HG03378 (cell line): ENCODE measurements around the gene RAF1.
"Not testable (repeated sequence)": the region's sequence is repeated elsewhere in the genome, so short reads cannot be mapped to it uniquely, and the experiment has no call there.

Experiments used
- ATAC-seq: cut with Tn5 transposase; IDR thresholded peaks from one replicate; pipeline ENCODE4 v1.9.1; 2021; ENCODE audit warnings: mild to moderate bottlenecking, moderate library complexity; ENCODE audit not compliant: unreplicated experiment

The RAF1 gene

DNA sequence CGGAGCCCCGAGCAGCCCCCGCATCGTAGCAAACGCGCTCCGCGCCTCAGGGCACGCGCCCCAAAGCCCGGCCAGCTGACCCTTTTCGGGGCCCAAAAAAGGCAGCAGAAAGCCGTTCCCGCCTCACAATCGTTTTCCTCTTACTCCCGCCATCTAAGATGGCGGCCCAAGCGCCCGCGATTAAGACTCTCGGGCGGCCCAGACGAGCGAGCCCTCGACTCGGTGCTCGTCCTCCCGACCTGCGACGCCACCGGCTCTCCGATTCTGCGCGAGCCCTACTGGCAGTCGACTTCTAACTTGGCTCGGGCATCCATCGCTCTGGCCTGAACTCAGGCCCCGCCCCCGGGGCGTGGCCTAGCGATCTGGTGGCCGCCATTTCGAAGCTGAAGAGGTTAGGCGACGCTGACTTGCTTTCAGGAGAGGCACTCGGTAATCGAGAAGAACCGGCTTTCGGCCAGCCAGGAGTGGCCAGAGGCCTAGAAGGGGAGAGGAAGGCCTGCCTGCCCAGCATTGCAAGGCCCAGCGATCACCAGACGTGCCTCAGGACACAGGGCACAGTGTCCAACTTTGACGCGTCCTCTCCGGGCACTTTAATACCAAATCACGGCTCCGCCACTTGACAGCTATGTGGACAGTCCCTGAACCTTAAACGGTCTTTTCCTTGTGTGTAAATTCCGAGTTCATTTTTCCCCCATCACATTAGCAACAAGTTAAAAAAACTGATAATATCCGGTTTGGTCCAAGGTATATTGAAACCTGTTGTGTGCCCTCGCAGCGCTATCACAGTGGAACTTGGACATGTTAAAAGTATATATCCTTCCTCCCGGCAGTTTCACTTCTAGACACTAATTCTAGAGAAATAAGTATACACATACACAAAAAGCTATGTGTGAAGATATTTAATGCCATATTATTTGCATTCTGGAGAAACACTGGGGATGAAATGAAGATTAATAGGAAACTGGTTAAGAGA, at the start of gene RAF1:
Gene RAF1, minus strand, starts transcription at position 182 of the 973 bp plus-strand sequence. CDS start 45,396 bp downstream, outside the sequence.
- ATAC-seq, result peak; percentile 81

DNA sequence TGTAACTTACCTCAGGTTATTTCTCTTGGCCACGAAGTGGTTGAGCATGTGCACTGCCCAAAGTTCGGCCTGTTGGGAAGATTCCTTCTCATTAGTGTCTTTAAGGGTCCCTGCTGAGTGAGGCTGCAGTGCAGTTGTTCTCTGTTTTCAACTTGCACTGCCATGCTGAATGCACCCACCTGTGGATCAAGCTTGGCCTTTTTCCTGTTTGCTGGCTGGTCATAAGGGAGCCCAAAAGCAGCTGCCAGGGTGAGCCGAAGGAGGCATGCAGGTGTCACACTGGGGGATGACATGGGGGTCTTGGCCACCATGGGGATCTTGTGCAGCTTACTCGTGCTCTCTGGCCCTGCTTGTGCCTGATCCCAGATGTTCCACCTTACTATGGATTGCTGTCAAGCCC, 46.1 kb upstream of the RAF1 start:
- no peak for ATAC-seq

DNA sequence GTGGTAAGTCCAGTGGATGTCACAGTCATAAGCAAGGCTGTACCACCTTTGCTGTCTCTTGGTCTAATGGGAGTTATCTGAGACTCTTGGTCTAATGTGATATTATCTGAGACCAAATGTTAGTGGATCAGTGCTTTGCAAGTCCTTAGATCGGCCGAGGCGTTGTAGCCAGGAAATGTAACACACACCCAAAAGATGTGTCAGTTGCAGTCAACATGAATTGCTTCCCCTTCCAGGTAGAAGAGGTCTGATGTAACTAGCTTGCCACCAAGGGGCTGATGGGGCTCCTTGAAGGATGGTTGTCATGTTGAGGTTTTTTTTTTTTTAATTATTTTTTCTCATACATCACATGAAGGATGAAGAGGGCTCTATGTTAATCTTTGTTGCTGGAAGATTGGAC, 45.4 kb upstream of the RAF1 start:
- no peak for ATAC-seq

DNA sequence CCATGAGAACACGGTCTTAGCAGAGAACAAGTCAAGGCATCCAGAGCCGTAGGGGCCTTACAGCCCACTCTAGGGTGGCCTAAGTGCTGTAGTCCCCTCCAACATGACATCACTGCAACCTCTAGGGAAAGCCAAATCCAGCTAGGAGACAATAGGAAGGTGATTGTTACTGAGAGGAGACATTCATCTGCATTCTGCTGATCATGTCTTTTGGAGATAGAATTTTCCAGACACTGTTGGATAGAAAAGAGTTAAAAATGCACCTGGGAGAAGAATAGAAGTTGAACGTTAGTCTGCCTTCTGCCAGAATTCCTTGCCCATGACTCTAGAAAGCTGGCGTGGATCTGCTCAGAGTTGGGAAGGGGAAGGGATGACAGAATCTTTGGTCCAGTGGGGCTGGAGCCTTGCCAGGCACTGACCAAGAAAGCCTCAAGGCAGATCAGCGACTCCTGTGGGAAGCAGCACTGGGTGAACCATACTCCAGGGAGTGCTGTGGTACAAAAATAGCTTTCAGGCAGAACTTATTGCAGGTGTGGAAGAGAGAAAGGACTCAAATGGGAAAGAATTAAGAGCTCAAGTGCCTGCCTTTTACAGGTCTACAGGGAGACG, 44.8 kb upstream of the RAF1 start:
- ATAC-seq, result no peak

DNA sequence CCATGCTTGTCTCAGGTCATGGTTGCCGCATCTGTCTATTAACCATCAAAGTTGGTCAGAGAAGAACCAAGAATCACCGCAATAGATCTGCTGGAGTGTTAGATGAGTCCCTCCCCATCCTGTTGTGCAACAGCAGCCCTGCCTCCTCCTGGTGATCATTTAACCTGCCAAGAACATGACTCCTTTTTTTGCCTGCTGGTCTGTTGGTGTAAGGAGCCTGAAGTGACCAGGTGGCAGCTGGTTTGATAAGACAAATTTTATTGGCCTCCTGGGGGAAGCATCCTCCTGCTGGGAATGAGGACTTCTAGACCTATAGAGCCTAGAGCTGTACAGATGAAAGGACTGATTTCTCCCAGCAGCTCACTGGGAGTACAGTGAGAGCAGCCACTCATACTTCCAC, 43.5 kb upstream of the RAF1 start:
- no peak for ATAC-seq

DNA sequence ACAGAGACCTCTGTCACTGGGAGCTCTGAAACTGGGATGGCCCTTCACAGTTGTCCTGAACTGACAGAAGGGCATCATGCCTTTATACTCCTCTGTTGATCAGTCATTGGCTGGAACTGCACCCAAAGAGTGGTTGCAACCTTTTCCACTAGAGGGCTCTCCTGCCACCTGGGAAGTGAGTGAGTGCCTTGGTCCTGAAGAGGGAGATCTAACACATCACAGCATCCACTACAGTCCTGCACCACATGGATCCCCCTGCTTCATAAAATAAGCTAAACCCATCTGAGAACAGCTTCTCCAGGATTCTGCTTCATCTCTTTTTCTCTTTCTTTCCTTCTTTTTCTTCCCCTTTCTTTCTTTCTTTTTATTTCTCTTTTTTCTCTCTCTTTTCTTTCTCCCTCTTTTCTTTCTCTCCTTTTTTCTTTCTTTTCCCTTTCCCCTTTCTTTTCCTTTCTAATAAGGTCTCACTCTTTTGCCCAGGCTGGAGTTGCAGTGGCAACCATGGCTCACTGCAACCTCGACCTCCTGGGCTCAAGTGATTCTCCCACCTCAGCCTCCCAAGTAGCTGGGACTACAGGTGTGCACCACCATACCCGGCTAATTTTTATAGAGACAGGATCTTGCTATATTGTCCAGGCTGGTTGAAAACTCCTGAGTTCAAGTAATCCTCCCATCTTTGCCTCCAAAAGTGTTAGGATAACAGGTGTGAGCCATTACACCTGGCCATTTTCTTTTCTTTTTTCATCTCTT, 42.8 kb upstream of the RAF1 start:
- peak; percentile 89 for ATAC-seq

GRCh38 chr3:12705981-12706380, 42.1 kb upstream of the RAF1 start:
- no peak for ATAC-seq

GRCh38 chr3:12705374-12705926, 41.5 kb upstream of the RAF1 start:
- ATAC-seq, result no peak

DNA sequence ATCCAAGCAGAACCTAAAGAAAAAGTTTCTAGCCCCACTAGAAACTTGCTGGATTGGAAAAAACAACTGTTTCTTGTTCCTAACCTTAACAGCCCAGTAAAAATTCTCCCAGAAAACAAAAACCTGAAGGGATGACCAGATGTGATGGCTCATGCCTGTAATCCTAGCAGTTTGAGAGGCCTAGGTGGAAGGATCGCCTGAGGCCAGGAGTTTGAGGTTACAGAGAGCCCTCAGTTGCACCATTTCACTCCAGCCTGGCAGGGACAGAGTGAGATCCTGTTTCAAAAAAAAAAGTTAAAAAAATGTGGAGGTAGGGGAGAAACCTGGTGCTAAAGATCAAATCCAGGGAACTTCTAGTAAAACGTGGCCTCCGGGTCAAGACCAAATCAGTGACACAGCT, 38.6 kb upstream of the RAF1 start:
- ATAC-seq, result no peak

- not testable (repeated sequence) for ATAC-seq
Observed at GRCh38 chr3:12701601-12702000, 37.7 kb upstream of the RAF1 start.

GRCh38 chr3:12700800-12701199, 36.9 kb upstream of the RAF1 start:
- no peak for ATAC-seq

GRCh38 chr3:12695916-12696315, 32.0 kb upstream of the RAF1 start:
- ATAC-seq, result no peak

- ATAC-seq, result no peak
Observed at GRCh38 chr3:12695112-12695511, 31.2 kb upstream of the RAF1 start.

DNA sequence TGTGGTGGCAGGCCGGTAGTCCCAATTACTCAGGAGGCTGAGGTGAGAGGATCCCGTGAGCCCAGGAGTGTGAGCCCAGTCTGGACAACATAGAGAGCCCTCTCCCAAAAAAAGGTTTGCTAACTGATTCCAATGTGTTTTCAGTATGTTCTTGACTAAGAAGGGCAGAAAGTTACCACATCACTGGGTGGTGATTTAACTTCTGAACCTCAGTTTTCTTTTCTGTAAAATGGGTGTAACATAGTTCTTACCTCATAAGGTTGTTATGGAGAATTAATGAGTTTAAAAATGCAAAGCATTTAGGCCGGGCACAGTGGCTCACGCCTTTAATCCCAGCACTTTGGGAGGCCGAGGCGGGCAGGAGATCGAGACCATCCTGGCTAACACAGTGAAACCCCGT, 28.5 kb upstream of the RAF1 start:
- ATAC-seq, result no peak

DNA sequence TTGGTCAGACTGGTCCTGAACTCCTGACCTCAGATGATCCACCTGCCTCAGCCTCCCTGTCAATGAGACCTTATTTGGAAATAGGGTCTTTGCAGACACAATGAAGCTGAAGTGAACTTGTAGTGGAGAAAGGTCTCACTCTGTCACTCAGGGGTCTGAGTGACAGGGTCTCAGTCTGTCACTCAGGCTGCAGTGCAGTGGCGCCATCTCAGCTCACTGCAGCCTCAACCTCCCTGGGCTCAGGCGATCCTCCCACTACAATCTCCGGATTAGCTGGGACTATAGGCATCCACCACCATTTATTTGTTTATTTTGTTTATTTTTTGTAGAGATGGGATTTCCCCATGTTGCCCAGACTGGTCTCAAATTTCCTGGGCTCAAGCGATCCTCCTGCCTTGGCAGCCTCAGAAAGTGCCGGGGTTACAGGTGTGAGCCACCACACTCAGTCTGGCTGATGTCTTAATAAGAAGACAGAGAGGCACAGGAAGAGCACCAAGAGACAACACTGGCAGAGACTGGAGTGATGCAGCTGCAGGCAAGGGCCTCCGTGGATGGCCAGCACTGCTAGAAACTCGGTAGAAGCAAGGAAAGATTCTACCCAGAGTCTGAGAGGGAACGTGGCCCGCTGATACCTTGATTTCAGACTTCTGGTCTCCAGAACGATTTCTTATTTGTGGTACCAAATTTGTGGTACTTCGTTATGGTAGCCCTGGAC, 26.2 kb upstream of the RAF1 start:
- ATAC-seq, result no peak

DNA sequence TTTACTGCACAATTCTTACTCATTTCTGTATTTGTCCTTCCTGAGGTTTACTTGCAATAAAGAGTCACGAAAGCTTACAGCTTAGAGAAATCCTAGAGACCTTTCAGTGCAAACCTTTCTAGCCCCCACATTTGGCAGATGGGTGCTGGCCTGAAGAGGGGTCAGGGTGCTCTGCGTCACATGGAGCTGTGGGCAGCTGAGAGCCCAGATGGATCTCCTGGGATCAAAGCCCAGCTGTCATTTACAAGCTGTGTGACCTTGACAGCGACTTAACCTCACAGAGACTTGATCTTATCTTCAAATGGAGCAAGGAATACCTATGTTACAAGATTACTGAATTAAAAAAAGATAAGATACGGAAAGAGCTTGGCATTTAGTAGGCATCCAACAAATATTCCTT, 24.0 kb upstream of the RAF1 start:
- ATAC-seq, result no peak

- ATAC-seq, result no peak
Observed at GRCh38 chr3:12686096-12686495, 22.2 kb upstream of the RAF1 start.

- no peak for ATAC-seq
Observed at GRCh38 chr3:12681943-12682390, 18.1 kb upstream of the RAF1 start.

- no peak for ATAC-seq
Observed at GRCh38 chr3:12681089-12681942, 17.4 kb upstream of the RAF1 start.

DNA sequence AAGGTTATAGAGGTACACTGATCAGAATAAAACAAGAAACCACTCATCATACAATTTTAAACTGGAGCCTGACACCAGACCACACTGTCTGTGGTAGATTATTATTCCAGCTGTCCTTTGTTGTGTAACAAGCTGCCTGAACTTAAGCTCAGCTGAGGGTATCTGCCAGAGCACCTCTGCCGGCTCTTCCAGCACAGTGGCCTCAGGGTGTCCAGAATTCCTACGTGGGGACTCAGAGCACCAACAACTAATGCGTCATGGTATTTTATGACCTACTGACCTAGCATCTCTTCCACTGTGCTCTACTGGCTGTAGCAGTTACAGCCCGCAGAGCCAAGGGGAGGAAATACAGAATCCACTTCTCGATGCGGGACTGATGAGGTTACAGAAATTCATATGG, 15.6 kb upstream of the RAF1 start:
- no peak for ATAC-seq
